Ishikawa (cell line): ENCODE data around the gene IGDCC3.

Source experiments
- CEBPB ChIP-seq: IDR thresholded peaks from 2 replicates; pipeline ENCODE4 v1.6.1; 2012
- CREB1 ChIP-seq: IDR thresholded peaks from 2 replicates; pipeline ENCODE4 v1.6.1; 2012; ENCODE audit warnings: low read depth
- EGR1 ChIP-seq: IDR thresholded peaks from 2 replicates; pipeline ENCODE4 v1.6.1; 2012
- EP300 ChIP-seq: IDR thresholded peaks from 2 replicates; pipeline ENCODE4 v1.6.1; 2012; ENCODE audit warnings: borderline replicate concordance
- FOXM1 ChIP-seq: IDR thresholded peaks from 2 replicates; pipeline ENCODE4 v1.6.1; 2012; ENCODE audit warnings: low read depth, borderline replicate concordance
- MAX ChIP-seq: IDR thresholded peaks from 2 replicates; pipeline ENCODE4 v1.6.1; 2012
- NFIC ChIP-seq: IDR thresholded peaks from 2 replicates; pipeline ENCODE4 v1.6.1; 2012
- RAD21 ChIP-seq: IDR thresholded peaks from 2 replicates; pipeline ENCODE4 v1.6.1; 2012; ENCODE audit warnings: low read depth
- REST ChIP-seq: IDR thresholded peaks from 2 replicates; pipeline ENCODE4 v1.6.1; 2012; ENCODE audit warnings: low read depth, mild to moderate bottlenecking
- TAF1 ChIP-seq: IDR thresholded peaks from 2 replicates; pipeline ENCODE4 v1.6.1; 2012; ENCODE audit warnings: low read depth, mild to moderate bottlenecking
- TCF12 ChIP-seq: IDR thresholded peaks from 2 replicates; pipeline ENCODE4 v1.6.1; 2012; ENCODE audit warnings: low read depth
- TEAD4 ChIP-seq: IDR thresholded peaks from 2 replicates; pipeline ENCODE4 v1.6.1; 2012
- USF1 ChIP-seq: IDR thresholded peaks from 2 replicates; pipeline ENCODE4 v1.6.1; 2012
- YY1 ChIP-seq: IDR thresholded peaks from 2 replicates; pipeline ENCODE4 v1.6.1; 2012; ENCODE audit warnings: low read depth
- ZBTB7A ChIP-seq: IDR thresholded peaks from 2 replicates; pipeline ENCODE4 v1.6.1; 2012; ENCODE audit warnings: low read depth

IGDCC3 gene

GRCh38 chr15:65338823-65339222 lies 39.0 kb downstream of the IGDCC3 start:
- TF ChIP-seq CEBPB: no peak
- TF ChIP-seq REST: no peak
- TF ChIP-seq ZBTB7A: no peak
- no peak for TF ChIP-seq NFIC
- TF ChIP-seq TCF12: no peak
- no peak for TF ChIP-seq TAF1
- no peak for TF ChIP-seq USF1
- no peak for TF ChIP-seq FOXM1
- no peak for TF ChIP-seq YY1
- TF ChIP-seq TEAD4: no peak
- TF ChIP-seq RAD21: no peak

GRCh38 chr15:65338366-65338765 lies 39.4 kb downstream of the IGDCC3 start:
- TF ChIP-seq ZBTB7A: no peak
- no peak for TF ChIP-seq TCF12

GRCh38 chr15:65337436-65338070 lies 40.2 kb downstream of the IGDCC3 start:
- TF ChIP-seq YY1: no peak

- TF ChIP-seq RAD21 (no peak), TEAD4 (no peak), TCF12 (no peak), EP300 (no peak), NFIC (no peak), USF1 (no peak), CEBPB (no peak), YY1 (no peak), MAX (no peak), EGR1 (no peak), REST (no peak), ZBTB7A (no peak), TAF1 (no peak), FOXM1 (no peak), CREB1 (no peak)
Measured at GRCh38 chr15:65336493-65337435, 41.0 kb downstream of the IGDCC3 start.

- TF ChIP-seq FOXM1 (no peak), REST (no peak), EGR1 (no peak), NFIC (no peak)
Measured at GRCh38 chr15:65335278-65336055, 42.3 kb downstream of the IGDCC3 start.
